Osteocyte (in vitro differentiated cells): ENCODE results near the gene NTSR1. TPM values are rescaled to one million over a fixed set of nuclear protein-coding genes. Genes with fewer than 3 reads are reported as not detected.

Experiments used
- DNase-seq: peaks from one replicate; pipeline ENCODE4 v3.0.0; 2021; ENCODE audit warnings: mixed read lengths; ENCODE audit not compliant: unreplicated experiment; ENCODE audit errors: extremely low spot score
- H3K27ac Mint-ChIP-seq: one replicate; pipeline ENCODE4 v1.8.0; 2021; ENCODE audit warnings: mild to moderate bottlenecking, mixed read lengths; ENCODE audit not compliant: unreplicated experiment
- H3K27me3 Mint-ChIP-seq: one replicate; pipeline ENCODE4 v1.8.0; 2021; ENCODE audit warnings: mixed read lengths; ENCODE audit not compliant: unreplicated experiment
- H3K36me3 Mint-ChIP-seq: one replicate; pipeline ENCODE4 v1.8.0; 2021; ENCODE audit warnings: mixed read lengths; ENCODE audit not compliant: unreplicated experiment
- H3K4me1 Mint-ChIP-seq: one replicate; pipeline ENCODE4 v1.8.0; 2021; ENCODE audit warnings: mixed read lengths; ENCODE audit not compliant: unreplicated experiment
- H3K4me3 Mint-ChIP-seq: one replicate; pipeline ENCODE4 v1.8.0; 2021; ENCODE audit warnings: mild to moderate bottlenecking, moderate library complexity, mixed read lengths; ENCODE audit not compliant: unreplicated experiment
- H3K9me3 Mint-ChIP-seq: one replicate; pipeline ENCODE4 v1.8.0; 2021; ENCODE audit warnings: mixed read lengths; ENCODE audit not compliant: unreplicated experiment
- CTCF ChIP-seq: fragments of 200-600 bp; sonication (generic); IDR thresholded peaks from 2 replicates; pipeline ENCODE4 v1.5.0; 2021; ENCODE audit warnings: antibody characterized with exemption, mild to moderate bottlenecking, moderate library complexity
- total RNA-seq: library from RNA; stranded (reverse); gene quantifications from 2 replicates; pipeline ENCODE4 v1.2.1, GENCODE V29; 2021

NTSR1 gene
- total RNA-seq, 1 donor from 2014 or later = 0.11 TPM

- H3K4me1 Mint-ChIP-seq = peaks cover 14% of the 10 kb centered on the region
- H3K27me3 Mint-ChIP-seq = peaks cover 11% of the 10 kb centered on the region
- H3K9me3 Mint-ChIP-seq = no peaks in the 10 kb centered on the region
- no peak overlapping the region for H3K4me3 Mint-ChIP-seq
- H3K36me3 Mint-ChIP-seq = no peaks in the 10 kb centered on the region
- no peak for TF ChIP-seq CTCF
- no peak overlapping the region for H3K27ac Mint-ChIP-seq
- DNase-seq = no peak
These were observed 32.6 kb downstream of the NTSR1 start for GRCh38 chr20:62741191-62741691.

- H3K4me1 Mint-ChIP-seq = peaks cover 14% of the 10 kb centered on the region
- no peak for TF ChIP-seq CTCF
- H3K4me3 Mint-ChIP-seq = no peak overlapping the region
- H3K27me3 Mint-ChIP-seq = peaks cover 14% of the 10 kb centered on the region
- H3K9me3 Mint-ChIP-seq = no peaks in the 10 kb centered on the region
- DNase-seq = no peak
- no peak overlapping the region for H3K27ac Mint-ChIP-seq
- H3K36me3 Mint-ChIP-seq = no peaks in the 10 kb centered on the region
These were observed 33.3 kb downstream of the NTSR1 start for GRCh38 chr20:62741701-62742491.

GRCh38 chr20:62742550-62742949 lies 33.9 kb downstream of the NTSR1 start:
- no peaks in the 10 kb centered on the region for H3K36me3 Mint-ChIP-seq
- no peak for TF ChIP-seq CTCF
- peaks cover 16% of the 10 kb centered on the region for H3K27me3 Mint-ChIP-seq
- no peak overlapping the region for H3K27ac Mint-ChIP-seq
- DNase-seq = no peak
- H3K9me3 Mint-ChIP-seq = no peaks in the 10 kb centered on the region
- H3K4me3 Mint-ChIP-seq = no peak overlapping the region
- H3K4me1 Mint-ChIP-seq = peaks cover 14% of the 10 kb centered on the region

GRCh38 chr20:62742979-62743776 lies 34.5 kb downstream of the NTSR1 start:
- Mint-ChIP-seq H3K4me3 (no peak overlapping the region), H3K4me1 (peaks cover 14% of the 10 kb centered on the region), H3K9me3 (peaks cover under 1% of the 10 kb centered on the region), H3K36me3 (no peaks in the 10 kb centered on the region), H3K27ac (no peak overlapping the region), H3K27me3 (peaks cover 18% of the 10 kb centered on the region)
- DNase-seq = no peak
- no peak for TF ChIP-seq CTCF

GRCh38 chr20:62743777-62744317 lies 35.2 kb downstream of the NTSR1 start:
- no peak for DNase-seq
- peaks cover 14% of the 10 kb centered on the region for H3K4me1 Mint-ChIP-seq
- no peak overlapping the region for H3K4me3 Mint-ChIP-seq
- H3K9me3 Mint-ChIP-seq = peaks cover 4% of the 10 kb centered on the region
- no peak for TF ChIP-seq CTCF
- H3K27ac Mint-ChIP-seq = no peak overlapping the region
- no peaks in the 10 kb centered on the region for H3K36me3 Mint-ChIP-seq
- H3K27me3 Mint-ChIP-seq = peaks cover 23% of the 10 kb centered on the region
